GM13977 (cell line): ENCODE results near the gene HOXA6.

Experiments used
- DNase-seq: peaks from one replicate; pipeline ENCODE4 v3.0.0; 2012; ENCODE audit warnings: low spot score
- in situ Hi-C: fragments of 300-500 bp; cut with MboI; formaldehyde crosslinking; loops from one replicate; pipeline ENCODE4 v1.12.0; 2022; ENCODE audit warnings: low sequenced_read_pairs, low pct_unique_long_range_greater_than_20kb, mixed read lengths, inconsistent platforms; ENCODE audit not compliant: unreplicated experiment
- TF ChIP-seq, protein P1 (sequence below): IDR thresholded peaks from 2 replicates; pipeline ENCODE4 v1.5.1; 2012; ENCODE audit warnings: mild to moderate bottlenecking, control low read depth; ENCODE audit not compliant: insufficient read depth; ENCODE audit errors: extremely low read depth, missing control alignments

HOXA6 gene

GRCh38 chr7:27097686-27098577, 49.6 kb downstream of the HOXA6 start:
- DNase-seq: no peak
- in situ Hi-C loops: no loop called here

GRCh38 chr7:27096768-27097514, 50.6 kb downstream of the HOXA6 start:
- no peak for DNase-seq
- in situ Hi-C loops: no loop called here

More at GRCh38 chr7:27097686-27098577, 49.6 kb downstream of the HOXA6 start:
- TF ChIP-seq, protein P1, sequence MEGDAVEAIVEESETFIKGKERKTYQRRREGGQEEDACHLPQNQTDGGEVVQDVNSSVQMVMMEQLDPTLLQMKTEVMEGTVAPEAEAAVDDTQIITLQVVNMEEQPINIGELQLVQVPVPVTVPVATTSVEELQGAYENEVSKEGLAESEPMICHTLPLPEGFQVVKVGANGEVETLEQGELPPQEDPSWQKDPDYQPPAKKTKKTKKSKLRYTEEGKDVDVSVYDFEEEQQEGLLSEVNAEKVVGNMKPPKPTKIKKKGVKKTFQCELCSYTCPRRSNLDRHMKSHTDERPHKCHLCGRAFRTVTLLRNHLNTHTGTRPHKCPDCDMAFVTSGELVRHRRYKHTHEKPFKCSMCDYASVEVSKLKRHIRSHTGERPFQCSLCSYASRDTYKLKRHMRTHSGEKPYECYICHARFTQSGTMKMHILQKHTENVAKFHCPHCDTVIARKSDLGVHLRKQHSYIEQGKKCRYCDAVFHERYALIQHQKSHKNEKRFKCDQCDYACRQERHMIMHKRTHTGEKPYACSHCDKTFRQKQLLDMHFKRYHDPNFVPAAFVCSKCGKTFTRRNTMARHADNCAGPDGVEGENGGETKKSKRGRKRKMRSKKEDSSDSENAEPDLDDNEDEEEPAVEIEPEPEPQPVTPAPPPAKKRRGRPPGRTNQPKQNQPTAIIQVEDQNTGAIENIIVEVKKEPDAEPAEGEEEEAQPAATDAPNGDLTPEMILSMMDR: no peak

DNA sequence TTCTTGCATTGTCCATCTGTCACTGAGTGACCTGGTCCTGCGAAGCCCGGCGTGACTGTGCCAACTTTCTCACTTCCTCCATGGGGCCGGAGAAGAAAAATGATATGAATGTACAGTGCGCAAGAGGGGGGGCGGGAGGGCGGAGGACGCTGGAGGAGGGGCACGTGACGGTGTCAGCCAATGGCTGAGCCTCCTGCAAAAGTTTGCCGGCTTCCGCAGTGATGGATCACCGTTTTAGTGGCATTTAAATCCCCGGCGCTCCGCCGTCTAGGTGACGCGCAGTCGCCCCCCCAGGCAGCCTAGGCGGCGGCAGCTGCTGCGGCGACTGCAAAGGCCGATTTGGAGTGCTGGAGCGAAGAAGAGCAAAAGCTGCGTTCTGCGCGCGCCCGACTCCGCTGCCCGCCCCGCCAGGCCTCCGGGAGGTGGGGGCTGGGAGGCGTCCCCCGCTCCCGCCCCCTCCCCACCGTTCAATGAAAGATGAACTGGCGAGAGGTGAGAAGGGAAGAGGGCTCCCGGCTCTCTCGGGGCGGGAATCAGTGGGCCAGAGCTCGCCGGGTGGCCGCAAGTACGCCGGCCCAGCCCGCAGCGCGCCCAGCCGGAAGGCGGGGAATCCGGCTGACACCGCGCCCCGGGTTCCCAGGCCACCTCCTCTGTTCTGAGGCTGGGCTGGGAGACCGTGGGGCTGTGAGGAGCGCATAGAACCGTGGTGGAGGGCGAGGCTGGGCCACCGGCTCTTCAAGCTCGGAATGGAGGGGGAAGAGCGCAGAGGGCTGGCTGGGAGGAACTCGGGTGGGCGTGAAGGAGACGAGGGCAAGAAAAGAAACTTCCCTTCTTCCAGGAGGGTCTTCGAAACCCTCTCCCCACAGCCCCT, 51.4 kb downstream of the HOXA6 start, which contains the start of gene HOXA1:
TSS of gene HOXA1 (minus strand) at position 104 of the 871 bp plus-strand sequence. CDS start at position 16, 88 bp downstream.
- DNase-seq: peak; percentile 96
- in situ Hi-C loops: no loop called here
- TF ChIP-seq, protein P1: no peak

More at GRCh38 chr7:27096768-27097514, 50.6 kb downstream of the HOXA6 start:
- TF ChIP-seq, protein P1: no peak
